ENCODE data around the gene GLRA1.

DNA sequence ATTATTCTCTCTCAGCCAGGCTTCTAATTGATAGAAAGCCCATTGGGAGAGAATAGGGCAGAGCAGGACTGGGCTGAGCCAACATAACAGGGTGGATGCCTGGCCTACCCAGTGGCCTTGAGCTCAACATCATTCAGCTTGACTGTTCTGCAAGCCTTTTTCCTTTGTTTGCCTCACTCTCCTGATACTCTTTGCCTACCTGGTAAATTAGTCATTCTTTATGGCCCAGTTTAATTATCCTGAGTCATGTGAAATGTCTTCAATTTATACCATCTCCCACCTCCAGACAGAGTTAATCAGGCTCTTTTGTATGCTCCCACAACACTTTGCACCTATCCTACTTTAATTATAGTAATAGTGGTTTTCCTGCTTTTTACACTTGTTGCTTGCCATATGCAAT is 13.6 kb downstream of the GLRA1 start:
- TF ChIP-seq CTCF (IDR thresholded peaks at IDR 0.05; ENCODE audit: low read depth, low read length) (no peak), POLR2A (IDR thresholded peaks at IDR 0.05; ENCODE audit: extremely low read depth, insufficient read length) (no peak), MAX (IDR thresholded peaks at IDR 0.05; ENCODE audit: low read depth, low read length) (no peak), MYC (IDR thresholded peaks at IDR 0.05; ENCODE audit: low read depth, low read length) (no peak)
